Stimulated activated CD8-positive, alpha-beta memory T cell treated with anti-CD3 and anti-CD28 coated beads, Interleukin-15, amount 100 ng/mL, for 4 hours (primary cell): Measurements from ENCODE around the gene PTPRM.

Experiments used
- DNase-seq, 2 donors: peaks; one replicate each; pipeline ENCODE4 v3.0.0-alpha.2; 2020; ENCODE audit warnings: low read depth in 2 of 2

The PTPRM gene

DNA sequence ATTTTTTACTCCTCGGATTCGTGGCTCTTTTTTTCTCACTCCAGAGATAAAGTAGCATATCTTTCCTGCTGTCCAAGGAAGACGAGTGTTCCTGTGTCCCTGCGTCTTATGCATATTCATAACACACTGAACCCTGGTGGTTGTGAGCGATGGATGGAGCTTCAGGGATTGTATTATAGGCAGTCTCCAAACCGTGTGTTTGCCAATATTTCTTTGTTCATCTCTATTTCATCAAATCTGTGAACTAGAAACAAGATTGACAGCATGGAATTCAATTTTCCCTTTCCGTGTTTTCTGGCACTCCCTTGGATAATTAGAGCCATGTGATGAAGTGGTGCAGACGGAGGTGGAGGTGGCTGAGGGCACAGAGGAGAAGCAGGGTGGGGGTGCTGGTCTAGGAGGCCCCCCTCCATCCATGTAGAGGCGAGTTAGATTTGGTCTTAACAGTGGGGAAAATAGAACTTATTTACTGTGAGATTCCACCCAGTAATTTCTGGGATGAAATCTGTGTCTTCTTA lies 240.9 kb downstream of the PTPRM start:
- DNase-seq = no peak

DNA sequence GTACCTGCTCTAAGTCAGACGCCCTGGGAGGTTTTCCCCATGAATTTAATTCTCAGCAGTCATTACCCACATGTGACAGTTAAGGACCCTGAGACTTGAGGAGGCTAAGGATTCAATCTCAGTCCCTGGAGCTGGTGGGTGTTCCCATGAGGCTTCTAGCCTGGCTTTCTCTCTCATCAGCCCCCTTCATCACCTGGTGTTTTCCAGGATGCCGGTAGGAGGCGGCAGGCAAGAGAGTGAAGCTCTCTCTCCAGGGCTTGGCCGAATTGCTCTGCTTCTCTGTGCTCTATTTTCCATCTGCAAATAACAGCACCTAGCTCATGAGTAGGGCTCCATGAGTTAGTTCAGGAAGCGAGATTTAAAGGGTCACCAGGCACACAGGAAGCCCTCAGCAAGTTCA lies 241.9 kb downstream of the PTPRM start:
- no peak for DNase-seq

GRCh38 chr18:7809455-7809854 lies 242.3 kb downstream of the PTPRM start:
- no peak for DNase-seq

DNA sequence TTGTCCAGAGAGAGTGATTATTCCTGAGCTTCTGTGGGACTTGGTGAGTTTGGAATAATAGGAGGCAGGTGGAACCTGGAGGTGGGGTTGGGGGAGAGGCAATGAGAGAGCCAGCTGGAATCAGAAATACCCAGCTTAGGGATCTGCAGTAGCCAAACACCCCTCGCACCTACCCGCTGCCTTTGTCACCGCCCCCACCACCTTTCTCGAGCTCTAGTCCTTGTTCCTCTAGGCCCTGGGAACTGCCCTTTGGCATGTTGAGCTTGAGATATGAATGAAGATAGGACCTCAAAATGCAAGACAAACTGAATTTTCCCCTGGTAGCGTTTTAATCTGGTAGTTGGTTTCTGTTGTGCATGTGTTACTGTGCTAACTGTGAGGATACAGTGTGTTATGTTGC lies 242.9 kb downstream of the PTPRM start:
- DNase-seq = no peak

- no peak for DNase-seq
Observed at GRCh38 chr18:7812431-7813063, 245.4 kb downstream of the PTPRM start.

DNA sequence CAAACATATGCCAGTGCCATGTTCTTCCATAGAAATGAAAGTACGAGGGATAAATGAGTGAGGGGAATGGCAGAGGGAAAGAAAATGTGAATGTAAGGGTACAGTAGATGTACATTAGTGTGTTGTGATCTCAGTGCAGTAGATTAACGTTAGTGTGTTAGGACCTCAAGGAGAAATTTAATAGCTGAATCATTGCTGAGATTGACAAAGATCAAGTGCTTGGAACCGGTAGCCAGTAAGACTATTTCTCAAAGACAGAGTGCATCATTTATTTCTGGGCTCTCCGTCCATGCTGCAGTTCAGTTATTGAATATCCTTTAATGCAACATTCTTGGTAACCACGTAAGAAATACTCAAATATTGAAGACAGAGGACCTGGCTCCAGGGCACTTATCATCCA lies 246.0 kb downstream of the PTPRM start:
- no peak for DNase-seq

DNA sequence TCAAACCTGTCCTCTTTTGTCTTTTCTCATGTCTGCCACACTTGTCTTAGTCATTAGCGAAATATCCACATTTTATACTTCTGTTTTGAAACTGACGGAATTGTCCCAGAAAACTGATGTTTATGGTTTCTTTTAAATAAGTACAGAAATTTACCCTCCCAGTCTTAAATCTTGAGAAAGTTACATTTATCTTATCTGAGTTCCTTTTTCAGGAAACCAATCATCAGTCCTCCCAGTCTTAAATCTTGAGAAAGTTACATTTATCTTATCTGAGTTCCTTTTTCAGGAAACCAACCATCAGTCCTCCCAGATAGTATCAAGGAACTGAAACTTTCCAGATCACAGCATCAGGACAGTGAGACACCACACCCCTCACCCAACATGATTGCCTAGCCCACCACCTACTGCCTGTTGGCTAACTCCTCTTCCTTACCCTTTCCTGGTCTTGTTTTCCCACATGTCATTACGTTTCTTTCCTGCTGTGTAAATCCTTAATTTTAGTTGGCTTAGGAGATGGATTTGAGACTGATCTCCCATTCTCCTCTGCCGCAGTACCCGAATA lies 247.7 kb downstream of the PTPRM start:
- DNase-seq = no peak

DNA sequence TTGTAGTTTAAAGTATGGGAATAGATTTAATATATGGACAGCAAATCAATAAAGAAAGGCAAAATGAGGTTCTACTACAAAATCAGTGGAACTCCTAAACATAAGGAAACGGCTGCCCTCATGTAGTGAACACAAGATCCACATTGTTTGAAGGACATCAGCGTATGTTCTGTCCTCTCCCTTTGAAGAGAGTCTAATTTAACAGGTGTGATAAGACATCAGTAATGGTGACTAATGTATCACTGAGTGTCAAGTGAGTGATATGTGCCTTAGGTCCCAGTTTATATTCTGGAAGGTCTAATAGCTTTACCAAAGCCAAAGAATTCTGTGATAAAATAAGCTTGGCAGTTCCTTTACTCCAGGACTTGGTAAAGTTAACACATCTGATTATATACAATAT lies 248.7 kb downstream of the PTPRM start:
- no peak for DNase-seq

DNA sequence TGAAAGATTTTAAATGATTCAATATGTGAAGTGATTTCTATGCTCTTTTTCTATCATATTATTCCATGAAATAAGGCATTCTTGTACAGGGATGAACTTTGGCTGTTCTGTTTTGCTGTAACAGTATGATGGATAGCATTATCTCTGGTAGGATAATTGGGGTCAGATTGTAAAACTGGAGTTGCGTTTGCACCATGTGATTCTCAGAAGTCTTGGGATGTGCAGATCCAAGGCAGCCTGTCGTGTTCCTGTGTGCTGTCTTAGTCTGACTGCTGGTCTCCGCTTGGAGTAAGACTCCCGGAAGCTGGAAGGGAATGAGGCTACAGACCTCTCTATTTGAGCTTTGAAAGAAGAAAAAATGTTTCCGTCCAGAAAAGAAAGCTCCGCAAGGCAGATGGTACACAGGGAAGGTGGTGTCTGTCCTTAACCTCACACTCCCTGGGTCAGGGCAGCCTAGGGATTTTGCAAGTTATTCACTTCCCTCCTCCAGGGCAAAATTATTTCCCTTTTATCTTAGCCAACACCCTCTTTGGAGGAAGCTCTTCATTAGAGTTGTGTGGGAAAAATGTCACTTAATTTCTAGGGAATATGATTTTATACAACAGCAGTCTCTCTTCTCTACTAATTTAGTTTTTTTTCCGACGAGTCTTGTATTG lies 250.6 kb downstream of the PTPRM start:
- no peak for DNase-seq

DNA sequence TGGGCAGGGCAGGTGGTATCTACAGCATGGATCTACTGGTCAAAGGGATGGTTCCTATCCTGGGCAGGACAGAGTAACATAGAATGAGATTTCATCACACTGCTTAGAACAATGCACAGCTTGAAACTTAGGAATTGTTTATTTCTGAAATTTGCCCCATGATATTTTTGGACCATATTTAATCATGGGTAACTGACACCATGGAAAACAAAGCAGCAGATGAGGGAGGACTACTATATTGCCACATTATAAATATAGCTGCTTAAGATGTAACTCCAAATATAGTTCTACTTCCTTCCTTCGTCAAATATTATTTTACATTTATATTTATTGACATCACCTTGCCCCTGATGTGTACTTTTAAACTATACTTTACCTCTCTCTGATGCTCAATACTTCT lies 254.7 kb downstream of the PTPRM start:
- no peak for DNase-seq

- DNase-seq = no peak
Observed at GRCh38 chr18:7822435-7823331, 255.6 kb downstream of the PTPRM start.

GRCh38 chr18:7824970-7825369 lies 257.9 kb downstream of the PTPRM start:
- no peak for DNase-seq

DNA sequence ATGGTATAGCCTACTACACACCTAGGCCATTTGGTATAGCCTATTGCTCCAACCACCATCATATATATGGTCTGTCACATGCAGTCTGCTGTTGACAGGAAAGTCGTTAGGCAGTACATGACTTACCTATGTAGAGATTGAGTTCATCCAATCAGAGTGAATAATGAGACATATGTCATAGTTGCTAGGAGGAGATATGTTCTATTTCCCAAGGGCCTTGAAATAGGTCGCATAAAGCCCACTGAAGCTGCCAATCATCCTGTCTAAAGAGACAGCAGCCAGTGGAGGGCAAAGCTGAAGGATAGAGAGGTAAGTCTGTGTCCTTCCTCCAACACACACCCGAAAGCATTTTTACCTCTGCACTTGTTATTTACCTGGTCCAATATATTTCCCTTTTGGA lies 263.4 kb downstream of the PTPRM start:
- DNase-seq = no peak

DNA sequence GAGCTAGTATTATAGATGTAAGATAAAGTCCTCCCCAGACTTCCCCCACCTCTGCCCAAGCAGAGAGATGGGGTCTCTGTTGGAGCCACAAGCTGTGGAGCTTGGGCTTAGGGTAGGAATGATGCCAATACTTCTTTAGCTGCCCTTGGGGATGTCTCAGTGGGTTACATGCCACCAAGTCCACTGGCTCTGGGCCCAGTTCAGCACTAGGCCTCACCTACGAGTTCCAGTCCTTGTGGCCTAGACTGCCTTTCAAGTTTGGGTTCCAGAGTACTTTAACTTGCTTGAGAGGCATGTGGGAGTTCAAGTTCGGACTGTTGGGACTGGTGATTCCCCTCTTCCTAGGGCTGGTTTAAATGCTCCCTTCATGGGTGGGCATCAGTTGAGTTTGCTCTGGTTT lies 272.4 kb downstream of the PTPRM start:
- no peak for DNase-seq

GRCh38 chr18:7840411-7840810 lies 273.3 kb downstream of the PTPRM start:
- DNase-seq = no peak

GRCh38 chr18:7844017-7844416 lies 276.9 kb downstream of the PTPRM start:
- no peak for DNase-seq

DNA sequence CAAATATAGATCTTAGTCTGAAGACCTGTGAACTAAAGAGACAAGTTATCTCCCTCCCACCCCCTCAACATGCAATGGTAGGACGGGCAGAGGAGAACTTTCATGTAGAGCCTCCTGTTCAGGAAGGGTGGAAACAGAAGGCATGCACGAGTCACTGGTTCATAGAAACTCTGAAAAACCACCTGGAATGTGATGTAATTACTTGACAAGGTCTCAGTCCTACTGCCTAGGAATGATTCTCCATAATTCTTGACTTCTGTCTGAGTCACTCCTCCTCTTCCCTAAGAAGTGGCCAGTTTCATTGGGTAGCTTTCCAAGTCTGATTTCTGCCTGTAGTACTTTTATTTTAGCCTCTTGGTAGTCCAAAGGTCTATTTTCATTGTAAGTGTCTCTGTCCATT lies 277.3 kb downstream of the PTPRM start:
- DNase-seq = no peak

GRCh38 chr18:7846335-7846734 lies 279.2 kb downstream of the PTPRM start:
- DNase-seq = no peak

DNA sequence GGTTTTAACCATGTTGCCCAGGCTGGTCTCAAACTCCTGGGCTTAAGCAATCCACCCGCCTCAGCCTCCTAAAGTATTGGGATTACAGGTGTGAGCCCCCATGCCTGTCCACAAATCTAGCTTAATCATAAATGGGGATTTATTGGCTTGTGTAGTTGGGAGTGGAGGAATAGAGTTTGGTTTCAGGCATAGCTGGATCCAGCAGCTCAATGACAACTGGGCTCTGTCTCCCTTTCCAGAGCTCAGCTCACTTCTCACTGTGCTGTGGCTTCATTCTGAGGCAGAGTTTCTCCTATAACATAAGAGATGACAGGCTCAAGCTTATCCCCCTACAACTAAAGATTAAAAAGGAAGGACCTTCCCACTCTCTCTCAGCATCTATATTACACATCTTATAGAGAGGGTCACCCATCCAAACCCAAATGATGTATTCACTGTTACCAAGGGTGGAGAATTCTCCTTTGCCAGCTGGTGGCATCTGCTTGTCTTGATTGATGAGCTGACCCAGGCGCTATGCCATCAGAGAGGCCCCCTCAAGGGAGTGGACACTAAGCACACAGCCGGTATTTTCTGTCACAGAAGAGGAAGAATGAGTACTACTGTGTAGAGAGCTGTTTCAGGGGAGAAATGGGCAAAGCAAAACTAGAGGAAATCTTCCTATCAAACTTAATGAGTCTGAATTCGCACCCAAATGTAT lies 280.4 kb downstream of the PTPRM start:
- no peak for DNase-seq

GRCh38 chr18:7848054-7848412 lies 280.9 kb downstream of the PTPRM start:
- DNase-seq = no peak

DNA sequence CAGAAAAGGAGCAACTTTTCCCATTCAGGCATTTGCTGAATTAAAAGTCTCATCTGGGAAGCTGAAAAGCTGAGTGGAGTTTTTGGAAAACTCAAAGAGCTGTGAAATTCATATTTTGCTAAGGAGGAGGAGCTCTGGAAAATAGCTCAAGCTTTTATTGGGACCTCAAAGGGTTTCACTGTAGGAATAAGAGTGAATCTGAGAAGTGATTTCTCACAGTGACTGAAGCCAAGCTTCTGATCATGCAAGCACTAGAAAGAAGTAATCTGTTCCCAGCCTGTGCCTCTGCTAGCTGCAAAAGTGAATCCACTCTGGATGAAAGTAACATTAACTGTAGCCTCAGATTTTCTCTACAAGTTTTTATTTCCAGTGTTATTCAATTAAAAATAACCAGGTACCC lies 283.3 kb downstream of the PTPRM start:
- no peak for DNase-seq

GRCh38 chr18:7855028-7855427 lies 287.9 kb downstream of the PTPRM start:
- DNase-seq = no peak
